Activated naive CD4-positive, alpha-beta T cell treated with anti-CD3 and anti-CD28 coated beads for 36 hours (primary cell): ENCODE measurements around the gene SIGLEC11. TPM values are rescaled to one million over a fixed set of nuclear protein-coding genes. Genes with fewer than 3 reads are reported as not detected.
A peak's percentile ranks its signal among the peaks of the same experiment; 100 is the strongest.

ENCODE experiments used
- CTCF ChIA-PET: fragments of 350-600 bp; sonication (Branson Sonifier 250); formaldehyde crosslinking; loops from one replicate; lab custom pipeline; 2021; ENCODE audit warnings: antibody characterized with exemption; lab: Charles Lee
- DNase-seq: peaks from one replicate; pipeline ENCODE4 v3.0.0-alpha.2; 2020
- H3K27ac Mint-ChIP-seq: one replicate; pipeline ENCODE4 v1.8.0; 2021; ENCODE audit warnings: mild to moderate bottlenecking, mixed read lengths
- H3K27me3 Mint-ChIP-seq: one replicate; pipeline ENCODE4 v1.8.0; 2021; ENCODE audit warnings: low read depth, mixed read lengths
- H3K36me3 Mint-ChIP-seq: one replicate; pipeline ENCODE4 v1.8.0; 2021; ENCODE audit warnings: low read depth, mixed read lengths
- H3K4me1 Mint-ChIP-seq: one replicate; pipeline ENCODE4 v1.8.0; 2021; ENCODE audit warnings: low read depth, mixed read lengths
- H3K4me3 Mint-ChIP-seq: one replicate; pipeline ENCODE4 v1.8.0; 2021; ENCODE audit warnings: mild to moderate bottlenecking, moderate library complexity, mixed read lengths
- H3K9me3 Mint-ChIP-seq: one replicate; pipeline ENCODE4 v1.8.0; 2021; ENCODE audit warnings: mixed read lengths
- intact Hi-C: fragments of 100-400 bp; cut with micrococcal nuclease; formaldehyde crosslinking; loops from one replicate; pipeline ENCODE4 v1.15.1; 2023
- total RNA-seq, 2 experiments: library from RNA; stranded (reverse); gene quantifications; one replicate each; pipeline ENCODE4 v1.2.3, GENCODE V29; 2021

Gene SIGLEC11
- total RNA-seq, 2 experiments from 2014 or later = not detected

DNA sequence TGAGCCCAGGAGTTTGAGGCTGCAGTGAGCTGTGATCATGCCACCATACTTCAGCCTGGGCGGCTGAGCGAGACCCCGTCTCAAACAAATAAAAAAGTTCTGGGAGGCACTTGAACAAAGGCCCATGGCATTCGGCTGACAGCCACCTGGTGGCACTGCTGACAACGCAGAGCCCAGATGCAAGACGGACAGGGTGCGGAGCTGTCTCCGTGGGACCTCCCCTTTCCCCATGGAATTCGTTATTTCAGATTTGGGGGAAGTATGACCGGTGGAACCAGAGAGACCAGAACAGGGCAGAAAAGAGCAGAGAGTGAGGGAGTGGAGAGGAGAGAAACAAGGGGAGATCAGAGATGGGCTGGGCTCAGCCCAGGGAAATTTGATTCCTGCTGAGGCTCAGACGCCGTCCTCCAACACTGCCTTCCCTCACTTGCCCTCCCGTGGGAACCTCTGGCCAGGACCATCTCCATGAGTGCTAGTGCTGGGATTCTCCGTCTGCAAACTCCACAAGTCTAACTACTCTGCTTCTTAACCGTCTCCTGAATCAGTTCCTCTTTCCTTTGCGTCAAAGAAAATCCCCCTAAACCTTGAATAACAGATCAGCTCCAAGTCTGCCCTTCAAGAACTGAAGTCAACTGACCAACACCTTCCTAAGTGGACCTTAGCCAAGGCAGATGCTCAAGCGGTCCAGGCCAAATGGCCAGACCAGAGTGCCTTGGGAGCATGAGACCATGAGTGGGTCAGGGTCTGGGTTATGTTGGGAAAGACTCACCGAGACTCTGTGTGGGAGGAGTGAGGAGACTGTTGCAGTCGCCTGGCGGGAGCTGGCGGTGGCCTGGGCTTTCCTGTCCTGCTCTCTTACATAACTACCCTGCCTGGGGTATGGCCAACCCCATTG, 43.9 kb downstream of the SIGLEC11 start:
- no peak overlapping the region for H3K27ac Mint-ChIP-seq
- no peak for DNase-seq
- no peaks in the 10 kb centered on the region for H3K27me3 Mint-ChIP-seq
- H3K4me1 Mint-ChIP-seq = peaks cover 47% of the 10 kb centered on the region
- no peaks in the 10 kb centered on the region for H3K9me3 Mint-ChIP-seq
- intact Hi-C loops = no loop called here
- no peak overlapping the region for H3K4me3 Mint-ChIP-seq
- peaks cover 58% of the 10 kb centered on the region for H3K36me3 Mint-ChIP-seq
- CTCF ChIA-PET = interaction anchor here (1.2 to 1.3 kb wide), 2 partner anchors 10 to 68 kb away, joined by 3 to 5 read pairs; no protein-coding TSS in a partner anchor

DNA sequence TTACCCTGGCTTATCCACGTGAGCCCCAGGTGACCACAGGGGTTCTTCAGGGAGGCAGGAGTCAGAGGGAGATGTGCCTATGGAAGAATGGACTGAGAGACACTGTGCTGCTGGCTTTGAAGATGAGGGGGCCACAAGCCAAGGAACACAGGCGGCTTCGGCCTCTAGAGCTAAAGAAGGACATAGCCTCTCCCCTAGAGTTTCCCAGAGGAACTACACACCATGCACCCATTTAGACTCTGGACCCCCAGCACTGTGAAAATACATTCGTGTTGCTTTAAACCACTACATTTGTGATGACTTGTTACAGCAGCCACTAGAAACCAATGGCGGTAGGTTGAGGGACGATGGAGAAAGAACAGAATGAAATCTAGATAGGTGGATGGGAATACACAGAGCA, 45.7 kb downstream of the SIGLEC11 start:
- Mint-ChIP-seq H3K9me3 (no peaks in the 10 kb centered on the region), H3K27me3 (no peaks in the 10 kb centered on the region), H3K27ac (peak overlapping the region; percentile 10), H3K4me3 (no peak overlapping the region), H3K36me3 (peaks cover 56% of the 10 kb centered on the region), H3K4me1 (peaks cover 47% of the 10 kb centered on the region)
- CTCF ChIA-PET = no interaction called here
- intact Hi-C loops = no loop called here
- no peak for DNase-seq

DNA sequence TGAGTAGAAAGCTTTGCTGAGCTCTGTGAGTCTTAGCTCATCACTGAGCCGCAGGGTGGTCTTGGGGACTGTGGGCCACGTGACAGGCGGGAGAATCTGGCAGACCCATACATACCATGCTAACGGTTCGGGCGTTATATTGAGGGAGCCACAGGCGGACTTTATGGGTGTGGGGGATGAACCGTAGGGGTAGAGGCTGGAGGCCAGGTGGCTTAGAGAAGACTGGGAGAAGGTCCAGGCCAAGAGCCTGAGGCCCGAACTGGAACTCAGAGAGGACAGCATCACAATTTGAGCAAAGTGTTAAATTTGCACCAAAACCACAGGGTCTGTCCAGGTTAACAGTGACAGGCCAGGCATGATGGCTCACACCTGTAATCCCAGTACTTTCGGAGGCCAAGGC, 47.3 kb downstream of the SIGLEC11 start:
- DNase-seq = no peak
- intact Hi-C loops = no loop called here
- Mint-ChIP-seq H3K4me3 (no peak overlapping the region), H3K27ac (peak overlapping the region; percentile 90), H3K27me3 (no peaks in the 10 kb centered on the region), H3K4me1 (peaks cover 51% of the 10 kb centered on the region), H3K36me3 (peaks cover 61% of the 10 kb centered on the region), H3K9me3 (no peaks in the 10 kb centered on the region)
- CTCF ChIA-PET = no interaction called here

DNA sequence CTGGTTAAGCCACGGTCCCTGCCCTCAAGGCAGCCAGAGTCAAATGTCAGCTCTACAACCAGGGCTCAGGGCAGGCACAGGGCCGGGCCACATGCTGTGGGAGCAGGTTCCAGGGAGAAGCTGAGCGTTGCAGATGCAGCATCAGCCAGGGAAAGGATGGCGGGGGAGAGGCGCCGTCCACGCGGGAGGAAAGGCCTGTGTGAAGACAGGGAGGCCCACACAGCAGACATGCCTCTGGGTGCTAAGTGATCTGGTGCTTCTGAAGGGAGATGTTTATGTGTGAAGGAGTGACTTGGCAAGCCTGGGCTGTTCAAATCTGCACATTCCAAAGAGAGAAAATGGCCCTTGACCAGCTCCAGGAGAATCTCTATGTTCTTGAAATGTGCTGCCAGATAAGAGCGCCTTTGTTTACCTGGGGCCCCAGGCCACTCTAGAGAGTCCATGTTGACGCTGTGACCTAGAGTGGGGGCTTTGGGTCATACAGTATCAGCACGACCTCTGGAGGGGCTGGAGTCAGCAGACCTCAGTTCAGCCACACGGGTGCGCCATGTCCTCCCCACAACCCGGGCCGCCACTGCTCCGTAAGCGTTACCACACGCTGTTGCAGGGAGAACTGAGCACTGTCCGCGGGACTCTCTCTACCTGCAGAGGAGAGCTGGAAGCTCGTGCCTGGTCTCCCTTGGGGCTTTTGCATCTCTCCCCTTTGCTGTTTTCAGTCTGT, 47.8 kb downstream of the SIGLEC11 start:
- DNase-seq = no peak
- H3K4me1 Mint-ChIP-seq = peaks cover 49% of the 10 kb centered on the region
- H3K4me3 Mint-ChIP-seq = no peak overlapping the region
- no peaks in the 10 kb centered on the region for H3K27me3 Mint-ChIP-seq
- no peaks in the 10 kb centered on the region for H3K9me3 Mint-ChIP-seq
- H3K27ac Mint-ChIP-seq = peak overlapping the region; percentile 90
- CTCF ChIA-PET = interaction anchor here (1.6 kb wide), 1 partner anchor 23 kb away, joined by 6 read pairs; no protein-coding TSS in a partner anchor
- intact Hi-C loops = no loop called here
- peaks cover 62% of the 10 kb centered on the region for H3K36me3 Mint-ChIP-seq

DNA sequence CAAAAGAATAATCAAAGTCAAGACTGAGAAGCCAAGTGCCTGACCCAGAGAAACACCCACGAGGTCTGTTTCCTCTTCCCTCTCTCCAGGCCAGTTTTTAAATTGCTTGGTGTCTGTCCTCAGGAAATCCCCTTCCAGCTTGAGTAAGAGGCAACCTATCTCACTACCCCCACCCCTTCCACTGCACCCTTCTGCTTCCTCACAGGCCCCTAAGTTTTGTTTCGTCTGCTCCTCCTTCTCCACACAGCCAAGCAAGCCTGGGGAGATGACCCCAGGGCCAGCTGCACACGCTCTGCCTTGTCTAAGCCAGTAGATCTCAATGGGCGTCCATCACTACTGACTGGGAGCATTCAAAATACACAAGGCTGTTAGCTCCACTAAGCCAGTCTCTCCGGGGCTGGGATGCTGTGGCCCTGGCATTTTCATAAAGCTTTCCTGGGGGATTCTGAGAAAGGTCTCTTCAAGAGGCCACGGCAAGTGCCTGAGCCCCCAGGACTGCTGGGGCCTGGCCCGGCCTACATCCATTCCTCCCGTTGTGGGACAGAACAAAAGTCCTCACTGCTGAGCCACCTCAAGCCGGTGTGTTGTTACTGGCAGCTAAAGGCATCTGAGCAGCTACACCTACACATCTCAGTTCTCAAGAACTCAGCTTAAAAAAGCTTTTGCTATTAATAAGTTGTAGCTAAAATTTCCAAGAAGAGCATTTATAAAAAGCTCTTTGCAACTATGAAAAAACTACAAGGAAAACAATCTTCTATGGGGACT, 49.4 kb downstream of the SIGLEC11 start:
- H3K4me1 Mint-ChIP-seq = peaks cover 48% of the 10 kb centered on the region
- no peaks in the 10 kb centered on the region for H3K27me3 Mint-ChIP-seq
- intact Hi-C loops = loop anchor here (1.0 kb wide), 2 partner anchors 14 to 18 kb away; partner anchors contain the start of genes ATF5 and NUP62
- H3K36me3 Mint-ChIP-seq = peaks cover 61% of the 10 kb centered on the region
- peak overlapping the region; percentile 90 for H3K27ac Mint-ChIP-seq
- peak; percentile 65 for DNase-seq
- CTCF ChIA-PET = interaction anchor here (0.6 to 1.6 kb wide), 9 partner anchors 9 to 194 kb away, joined by 3 to 6 read pairs (median 4); no protein-coding TSS in a partner anchor
- peak overlapping the region; percentile 17 for H3K4me3 Mint-ChIP-seq
- H3K9me3 Mint-ChIP-seq = no peaks in the 10 kb centered on the region

DNA sequence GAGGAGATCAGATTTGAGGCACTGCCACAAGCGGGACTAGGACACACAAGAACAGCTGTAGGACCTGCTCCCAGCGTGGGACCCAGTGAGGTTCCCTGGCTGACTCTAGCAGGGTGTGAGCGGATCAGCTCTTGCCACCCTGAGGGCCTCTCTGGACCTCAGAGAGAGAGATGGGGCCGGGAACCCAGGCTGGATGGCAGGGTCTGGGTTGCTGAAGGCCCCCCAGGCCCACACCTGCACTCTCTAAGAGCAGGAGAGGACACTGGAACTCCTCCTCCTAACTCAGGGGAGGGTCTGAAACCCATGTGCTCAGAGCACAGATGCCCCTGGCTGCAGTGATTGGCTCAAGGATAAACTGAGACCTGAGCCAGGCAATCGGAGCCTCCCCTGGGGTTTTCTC, 50.8 kb downstream of the SIGLEC11 start:
- peaks cover 61% of the 10 kb centered on the region for H3K36me3 Mint-ChIP-seq
- intact Hi-C loops = no loop called here
- no peaks in the 10 kb centered on the region for H3K9me3 Mint-ChIP-seq
- H3K27me3 Mint-ChIP-seq = no peaks in the 10 kb centered on the region
- peak overlapping the region; percentile 56 for H3K27ac Mint-ChIP-seq
- H3K4me1 Mint-ChIP-seq = peaks cover 50% of the 10 kb centered on the region
- CTCF ChIA-PET = interaction anchor here (1.3 kb wide), 1 partner anchor 11 kb away, joined by 4 read pairs; no protein-coding TSS in a partner anchor
- DNase-seq = no peak
- no peak overlapping the region for H3K4me3 Mint-ChIP-seq

DNA sequence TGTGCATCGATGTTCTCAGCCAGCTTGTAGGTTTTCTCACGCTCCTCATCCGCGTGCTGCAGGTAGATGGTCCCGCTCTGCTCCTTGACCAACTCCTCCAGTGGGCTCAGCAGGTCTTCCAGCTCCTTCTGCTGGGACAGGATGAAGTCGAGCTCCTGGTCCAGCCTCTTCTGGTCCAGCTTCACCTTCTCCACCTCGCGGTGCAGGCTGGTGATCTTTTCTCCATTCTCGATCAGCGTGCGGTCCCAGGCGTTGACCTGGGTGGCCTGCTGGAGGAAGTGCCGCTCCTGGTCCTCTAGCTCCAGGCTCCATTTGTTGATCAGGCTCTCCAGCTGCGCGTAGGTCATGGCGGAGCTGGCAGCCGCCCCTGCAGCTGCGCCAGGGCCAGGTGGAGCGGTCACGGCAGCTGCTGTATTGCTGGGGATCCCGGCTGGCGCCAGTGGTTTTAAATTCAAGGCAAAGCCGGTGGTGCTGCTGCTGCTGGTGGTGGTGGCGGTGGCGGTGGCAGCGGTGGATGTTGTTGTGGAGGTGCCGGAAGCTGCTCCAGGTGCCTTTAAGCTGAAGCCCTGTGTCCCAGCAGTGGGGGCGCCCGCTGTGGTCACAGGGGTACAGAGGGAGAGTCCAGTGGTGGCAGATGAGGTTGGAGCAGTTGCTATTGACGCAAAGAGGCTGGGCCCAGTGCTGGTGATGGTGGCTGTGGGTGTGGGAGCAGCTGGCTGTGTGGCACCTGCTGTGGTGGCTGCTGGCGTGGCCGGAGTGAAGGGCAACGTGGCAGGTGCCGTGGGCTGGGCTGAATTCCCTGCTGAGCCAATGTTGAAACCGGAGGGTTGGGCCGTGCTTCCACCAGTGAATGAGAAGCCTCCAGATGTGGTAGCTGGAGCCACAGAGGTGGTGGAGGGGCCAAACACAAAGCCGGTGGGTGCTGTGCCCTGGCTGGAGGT, 52.2 kb downstream of the SIGLEC11 start:
- Mint-ChIP-seq H3K27me3 (no peaks in the 10 kb centered on the region), H3K4me3 (no peak overlapping the region)

DNA sequence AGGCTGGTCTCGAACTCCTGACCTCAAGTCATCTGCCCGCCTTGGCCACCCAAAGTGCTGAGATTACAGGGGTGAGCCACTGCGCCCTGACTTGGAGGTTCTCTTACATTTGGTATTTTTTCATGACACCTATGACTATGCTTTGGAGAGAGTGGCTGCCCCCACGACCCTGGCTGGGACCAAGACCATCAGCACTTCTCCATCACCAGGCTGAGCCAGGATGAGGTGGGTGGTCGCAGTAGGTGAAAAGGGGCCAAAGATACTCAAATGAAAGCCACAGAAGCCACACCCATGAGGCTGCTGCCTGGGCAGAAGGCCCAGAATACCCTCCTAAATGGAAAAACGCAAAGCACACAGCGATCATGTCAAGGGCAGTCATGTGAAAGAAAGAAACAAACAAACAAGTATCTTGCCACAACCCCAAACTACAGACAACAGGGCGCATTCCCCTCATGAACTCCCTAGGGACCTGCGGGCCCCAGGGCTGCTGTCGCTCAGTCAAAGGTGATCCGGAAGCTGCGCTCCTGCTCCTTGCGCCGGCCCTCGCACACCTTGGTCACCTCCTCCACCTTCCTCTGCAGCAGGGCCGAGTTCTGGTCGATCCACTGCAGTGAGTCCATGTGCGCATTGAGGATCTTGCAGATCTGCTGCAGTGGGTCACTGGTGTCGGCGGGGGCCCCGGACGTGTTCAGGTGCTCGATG, 53.1 kb downstream of the SIGLEC11 start:
- intact Hi-C loops = no loop called here
- peaks cover 51% of the 10 kb centered on the region for H3K4me1 Mint-ChIP-seq

More for the DNA sequence above, 52.2 kb downstream of the SIGLEC11 start:
- Mint-ChIP-seq H3K27ac (peak overlapping the region; percentile 56), H3K4me1 (peaks cover 54% of the 10 kb centered on the region), H3K9me3 (no peaks in the 10 kb centered on the region), H3K36me3 (peaks cover 52% of the 10 kb centered on the region)
- intact Hi-C loops = no loop called here
- CTCF ChIA-PET = interaction anchor here (0.6 kb wide), 1 partner anchor 327 kb away, joined by 4 read pairs; no protein-coding TSS in a partner anchor
- no peak for DNase-seq

DNA sequence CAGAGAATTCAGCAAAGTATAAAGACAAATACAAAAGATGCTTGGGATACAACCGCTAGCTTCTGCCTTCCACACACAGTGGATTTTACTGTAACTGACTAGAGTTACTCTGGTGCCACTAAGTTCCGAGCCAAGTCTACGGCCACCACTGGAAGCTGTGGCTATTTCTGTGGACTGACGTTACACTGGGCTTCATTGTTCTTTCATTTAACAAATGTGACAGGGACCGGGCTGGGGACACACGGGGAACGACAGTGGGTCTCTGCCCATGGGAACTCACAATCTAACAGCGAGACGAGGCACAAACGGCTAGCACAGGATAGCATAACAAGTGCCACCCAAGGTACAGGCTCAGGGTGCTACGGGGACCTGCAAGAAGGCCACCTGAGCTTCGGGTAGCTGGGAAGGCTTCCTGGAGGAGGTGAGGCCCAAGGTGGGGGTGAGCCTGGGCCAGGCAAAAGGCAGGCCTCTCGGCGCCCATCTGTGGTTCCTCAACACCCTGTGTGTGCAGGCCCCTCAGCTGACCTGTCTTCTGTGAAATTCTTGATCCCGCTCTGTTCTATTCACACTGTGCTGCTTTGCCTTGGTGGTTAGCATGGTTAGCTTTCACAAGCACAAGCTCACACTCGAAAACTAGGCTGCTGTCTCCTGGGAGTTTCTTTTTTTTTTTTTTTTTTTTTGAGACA, 54.0 kb downstream of the SIGLEC11 start:
- CTCF ChIA-PET = no interaction called here
- Mint-ChIP-seq H3K27ac (peak overlapping the region; percentile 35), H3K9me3 (no peaks in the 10 kb centered on the region), H3K4me1 (peaks cover 44% of the 10 kb centered on the region), H3K36me3 (peaks cover 39% of the 10 kb centered on the region), H3K4me3 (no peak overlapping the region), H3K27me3 (no peaks in the 10 kb centered on the region)
- no peak for DNase-seq
- intact Hi-C loops = no loop called here

More for the DNA sequence above, 53.1 kb downstream of the SIGLEC11 start:
- CTCF ChIA-PET = no interaction called here
- Mint-ChIP-seq H3K4me3 (no peak overlapping the region), H3K27me3 (no peaks in the 10 kb centered on the region), H3K36me3 (peaks cover 44% of the 10 kb centered on the region), H3K9me3 (no peaks in the 10 kb centered on the region), H3K27ac (no peak overlapping the region)
- DNase-seq = no peak

DNA sequence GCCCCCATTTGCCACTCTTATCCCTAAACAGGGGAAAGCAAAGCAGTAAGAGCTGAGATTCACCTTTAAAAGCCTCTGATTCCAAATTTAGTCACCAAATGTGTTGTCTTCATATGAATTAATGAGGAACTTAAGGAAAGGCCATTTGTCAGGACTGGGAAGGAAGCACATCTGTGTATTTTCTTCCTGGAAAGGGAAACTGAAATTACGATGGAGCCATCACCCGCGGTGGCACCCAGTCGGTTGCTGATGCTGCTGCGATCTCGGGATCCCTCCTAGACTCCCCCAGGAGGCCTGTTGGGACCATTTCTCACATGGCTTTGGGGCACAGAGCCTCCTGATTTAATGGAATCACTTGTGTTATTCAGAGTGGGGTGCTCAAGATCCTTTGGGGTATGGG, 56.8 kb downstream of the SIGLEC11 start:
- DNase-seq = no peak
- Mint-ChIP-seq H3K36me3 (peaks cover 22% of the 10 kb centered on the region), H3K4me3 (no peak overlapping the region), H3K4me1 (peaks cover 25% of the 10 kb centered on the region), H3K27me3 (no peaks in the 10 kb centered on the region), H3K9me3 (no peaks in the 10 kb centered on the region), H3K27ac (no peak overlapping the region)
- intact Hi-C loops = no loop called here
- CTCF ChIA-PET = no interaction called here
